Measurements from ENCODE around the gene CGB8.

- no peak for TF ChIP-seq POLR2AphosphoS5 (IDR thresholded peaks at IDR 0.05; ENCODE audit: low read length)
- TF ChIP-seq, protein P1, sequence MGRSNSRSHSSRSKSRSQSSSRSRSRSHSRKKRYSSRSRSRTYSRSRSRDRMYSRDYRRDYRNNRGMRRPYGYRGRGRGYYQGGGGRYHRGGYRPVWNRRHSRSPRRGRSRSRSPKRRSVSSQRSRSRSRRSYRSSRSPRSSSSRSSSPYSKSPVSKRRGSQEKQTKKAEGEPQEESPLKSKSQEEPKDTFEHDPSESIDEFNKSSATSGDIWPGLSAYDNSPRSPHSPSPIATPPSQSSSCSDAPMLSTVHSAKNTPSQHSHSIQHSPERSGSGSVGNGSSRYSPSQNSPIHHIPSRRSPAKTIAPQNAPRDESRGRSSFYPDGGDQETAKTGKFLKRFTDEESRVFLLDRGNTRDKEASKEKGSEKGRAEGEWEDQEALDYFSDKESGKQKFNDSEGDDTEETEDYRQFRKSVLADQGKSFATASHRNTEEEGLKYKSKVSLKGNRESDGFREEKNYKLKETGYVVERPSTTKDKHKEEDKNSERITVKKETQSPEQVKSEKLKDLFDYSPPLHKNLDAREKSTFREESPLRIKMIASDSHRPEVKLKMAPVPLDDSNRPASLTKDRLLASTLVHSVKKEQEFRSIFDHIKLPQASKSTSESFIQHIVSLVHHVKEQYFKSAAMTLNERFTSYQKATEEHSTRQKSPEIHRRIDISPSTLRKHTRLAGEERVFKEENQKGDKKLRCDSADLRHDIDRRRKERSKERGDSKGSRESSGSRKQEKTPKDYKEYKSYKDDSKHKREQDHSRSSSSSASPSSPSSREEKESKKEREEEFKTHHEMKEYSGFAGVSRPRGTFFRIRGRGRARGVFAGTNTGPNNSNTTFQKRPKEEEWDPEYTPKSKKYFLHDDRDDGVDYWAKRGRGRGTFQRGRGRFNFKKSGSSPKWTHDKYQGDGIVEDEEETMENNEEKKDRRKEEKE (IDR thresholded peaks at IDR 0.05), result no peak
- TF ChIP-seq RFX5 (IDR thresholded peaks at IDR 0.05; ENCODE audit: low read depth, low read length), result no peak
- TF ChIP-seq TCF7 (IDR thresholded peaks at IDR 0.05; ENCODE audit: borderline replicate concordance), result no peak
- peak; percentile 48 for TF ChIP-seq PBX3 (IDR thresholded peaks at IDR 0.05; ENCODE audit: insufficient replicate concordance, low read depth, low read length)
- no peak for TF ChIP-seq CTCF (IDR thresholded peaks at IDR 0.05 in 2 of 3, conservative IDR thresholded peaks at IDR 0.05 in 1 of 3; ENCODE audit: control insufficient read depth in 2 of 3, extremely low read depth in 1 of 3, insufficient read depth in 1 of 3, low read depth in 3 of 3, low read length in 3 of 3)
Observed at GRCh38 chr19:49006905-49007304, 42.0 kb downstream of the CGB8 start.

Measured in GM12878 (cell line).